ENCODE data around the gene UBL4B. TPM values are rescaled to one million over a fixed set of nuclear protein-coding genes. Genes with fewer than 3 reads are reported as not detected.
A peak's percentile ranks its signal among the peaks of the same experiment; 100 is the strongest.

Gene UBL4B
- total RNA-seq, 2 experiments from 2014 or later = not detected

- no peaks in the 10 kb centered on the region for H3K79me2 ChIP-seq (ENCODE audit: insufficient read depth, low read depth, low read length)
- TF ChIP-seq EZH2phosphoT487 (IDR thresholded peaks at IDR 0.05; ENCODE audit: borderline replicate concordance, low read depth, low read length) = no peak
- TF ChIP-seq CTCF (conservative IDR thresholded peaks at IDR 0.05; ENCODE audit: low read length) = no peak
- H3K27ac ChIP-seq (ENCODE audit: low read depth, low read length, poor library complexity, severe bottlenecking) = no peak overlapping the region
- intact Hi-C loops (cut with micrococcal nuclease; ENCODE audit: unreplicated experiment) = no loop called here
- H4K20me1 ChIP-seq (ENCODE audit: insufficient read depth, low read length) = no peaks in the 10 kb centered on the region
- H3K9me3 ChIP-seq (ENCODE audit: low read length) = no peaks in the 10 kb centered on the region
- no peak overlapping the region for H3K4me2 ChIP-seq (ENCODE audit: low read length)
- BruUV-seq (replicated peaks) = no TSS peak
- H3K4me3 ChIP-seq (ENCODE audit: low read depth, low read length, poor library complexity, severe bottlenecking) = no peak overlapping the region
- H3K9me2 ChIP-seq (ENCODE audit: insufficient read depth, low read length) = no peaks in the 10 kb centered on the region
- DNase-seq (ENCODE audit: low spot score) = no peak
- H3K4me1 ChIP-seq (ENCODE audit: insufficient read depth, low read length, poor library complexity, severe bottlenecking) = no peaks in the 10 kb centered on the region
- H3K36me3 ChIP-seq (ENCODE audit: insufficient read depth, low read length) = no peaks in the 10 kb centered on the region
- ChIA-PET POLR2A (no interaction called here), CTCF (ENCODE audit: unreplicated experiment) (no interaction called here)
- H2AFZ ChIP-seq (ENCODE audit: low read length) = no peak overlapping the region
Observed at GRCh38 chr1:110086961-110087360, 25.3 kb upstream of the UBL4B start.

GRCh38 chr1:110087812-110088738 lies 24.2 kb upstream of the UBL4B start:
- peak; percentile 68 for DNase-seq (ENCODE audit: low spot score)
- no peak overlapping the region for H3K4me3 ChIP-seq (ENCODE audit: low read depth, low read length, poor library complexity, severe bottlenecking)
- no peaks in the 10 kb centered on the region for H3K4me1 ChIP-seq (ENCODE audit: insufficient read depth, low read length, poor library complexity, severe bottlenecking)
- H2AFZ ChIP-seq (ENCODE audit: low read length) = no peak overlapping the region
- no peaks in the 10 kb centered on the region for H3K9me3 ChIP-seq (ENCODE audit: low read length)
- H3K9me2 ChIP-seq (ENCODE audit: insufficient read depth, low read length) = no peaks in the 10 kb centered on the region
- POLR2A ChIA-PET = interaction anchor here (0.8 to 1.6 kb wide), 5 partner anchors 9 to 56 kb away, joined by 3 to 8 read pairs (median 4); no protein-coding TSS in a partner anchor
- no peaks in the 10 kb centered on the region for H4K20me1 ChIP-seq (ENCODE audit: insufficient read depth, low read length)
- no peaks in the 10 kb centered on the region for H3K36me3 ChIP-seq (ENCODE audit: insufficient read depth, low read length)
- CTCF ChIA-PET (ENCODE audit: unreplicated experiment) = interaction anchor here (0.6 to 1.8 kb wide), 8 partner anchors 9 to 372 kb away, joined by 3 to 18 read pairs (median 6); no protein-coding TSS in a partner anchor
- BruUV-seq (replicated peaks) = no TSS peak
- H3K4me2 ChIP-seq (ENCODE audit: low read length) = no peak overlapping the region
- H3K27ac ChIP-seq (ENCODE audit: low read depth, low read length, poor library complexity, severe bottlenecking) = no peak overlapping the region
- intact Hi-C loops (cut with micrococcal nuclease; ENCODE audit: unreplicated experiment) = loop anchor here (1.0 kb wide), 1 partner anchor 18 kb away; no protein-coding TSS in a partner anchor
- TF ChIP-seq EZH2phosphoT487 (IDR thresholded peaks at IDR 0.05; ENCODE audit: borderline replicate concordance, low read depth, low read length) (no peak), CTCF (conservative IDR thresholded peaks at IDR 0.05; ENCODE audit: low read length) (peak; percentile 84)
- H3K79me2 ChIP-seq (ENCODE audit: insufficient read depth, low read depth, low read length) = no peaks in the 10 kb centered on the region

Data from OCI-LY7 (cell line).